Activated naive CD4-positive, alpha-beta T cell treated with anti-CD3 and anti-CD28 coated beads for 36 hours (primary cell): ENCODE data around the gene MICOS13. TPM values are rescaled to one million over a fixed set of nuclear protein-coding genes. Genes with fewer than 3 reads are reported as not detected.
A peak's percentile ranks its signal among the peaks of the same experiment; 100 is the strongest.

ENCODE experiments used
- CTCF ChIA-PET: fragments of 350-600 bp; sonication (Branson Sonifier 250); formaldehyde crosslinking; loops from one replicate; lab custom pipeline; 2021; ENCODE audit warnings: antibody characterized with exemption; lab: Charles Lee
- DNase-seq: peaks from one replicate; pipeline ENCODE4 v3.0.0-alpha.2; 2020
- H3K27ac Mint-ChIP-seq: one replicate; pipeline ENCODE4 v1.8.0; 2021; ENCODE audit warnings: mild to moderate bottlenecking, mixed read lengths
- H3K27me3 Mint-ChIP-seq: one replicate; pipeline ENCODE4 v1.8.0; 2021; ENCODE audit warnings: low read depth, mixed read lengths
- H3K36me3 Mint-ChIP-seq: one replicate; pipeline ENCODE4 v1.8.0; 2021; ENCODE audit warnings: low read depth, mixed read lengths
- H3K4me1 Mint-ChIP-seq: one replicate; pipeline ENCODE4 v1.8.0; 2021; ENCODE audit warnings: low read depth, mixed read lengths
- H3K4me3 Mint-ChIP-seq: one replicate; pipeline ENCODE4 v1.8.0; 2021; ENCODE audit warnings: mild to moderate bottlenecking, moderate library complexity, mixed read lengths
- H3K9me3 Mint-ChIP-seq: one replicate; pipeline ENCODE4 v1.8.0; 2021; ENCODE audit warnings: mixed read lengths
- intact Hi-C: fragments of 100-400 bp; cut with micrococcal nuclease; formaldehyde crosslinking; loops from one replicate; pipeline ENCODE4 v1.15.1; 2023
- total RNA-seq, 2 experiments: library from RNA; stranded (reverse); gene quantifications; one replicate each; pipeline ENCODE4 v1.2.3, GENCODE V29; 2021

The MICOS13 gene, protein sequence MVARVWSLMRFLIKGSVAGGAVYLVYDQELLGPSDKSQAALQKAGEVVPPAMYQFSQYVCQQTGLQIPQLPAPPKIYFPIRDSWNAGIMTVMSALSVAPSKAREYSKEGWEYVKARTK
- 10 to 100 TPM; 43.3 to 44.8 TPM for total RNA-seq

DNA sequence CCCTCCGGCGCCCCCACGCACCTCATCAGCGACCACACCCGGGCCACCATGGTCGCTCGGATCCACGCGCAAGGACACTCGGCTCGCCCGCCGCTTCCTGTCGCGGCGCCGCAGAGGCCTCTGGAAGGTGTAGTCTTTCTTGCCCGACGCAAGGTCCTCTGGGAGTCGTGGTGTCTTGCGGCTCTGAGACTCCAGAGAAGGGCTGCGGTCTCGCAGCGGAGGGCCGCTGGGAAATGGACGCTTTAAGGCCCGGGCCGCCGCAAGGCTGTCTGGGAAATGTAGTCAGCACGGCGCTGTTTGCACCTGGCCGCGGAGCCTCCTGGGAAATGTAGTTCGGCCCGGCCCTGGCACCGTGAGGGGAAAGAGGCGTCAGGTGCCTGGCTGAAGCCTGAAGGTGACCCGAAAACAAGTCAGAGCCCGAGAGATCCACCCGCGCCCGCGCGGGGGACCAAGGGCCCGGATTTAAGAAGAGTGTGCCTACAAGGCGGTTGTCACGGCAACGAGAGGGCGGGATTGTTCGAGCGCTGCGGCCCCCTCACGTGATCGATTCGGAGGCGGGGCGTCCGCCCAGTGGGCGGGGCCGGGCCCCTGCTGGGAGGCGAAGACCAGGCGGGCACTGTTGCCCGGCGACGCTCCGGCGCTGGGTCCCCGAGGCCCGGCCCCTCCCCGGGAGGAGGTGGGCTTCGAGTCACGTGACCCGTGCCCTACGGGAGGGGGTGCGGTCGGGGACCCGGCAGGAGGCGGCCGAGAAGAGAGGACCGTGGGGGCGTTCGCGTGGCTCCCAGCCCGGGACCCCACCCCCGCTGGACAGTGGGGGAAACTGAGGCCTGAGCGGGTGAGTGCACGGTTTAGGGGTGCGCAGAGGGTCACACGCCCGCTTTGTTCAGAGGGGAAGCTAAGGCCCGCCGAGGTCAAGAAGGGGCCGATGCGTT, at the start of gene MICOS13, which contains the start of gene HSD11B1L:
Gene MICOS13 (minus strand): TSS at position 80 of the 932 bp plus-strand sequence. CDS start 30 bp downstream, at position 50.
Gene HSD11B1L (plus strand): TSS at position 591 of the 932 bp plus-strand sequence. CDS start 3,806 bp downstream, outside the sequence.
- no peaks in the 10 kb centered on the region for H3K27me3 Mint-ChIP-seq
- CTCF ChIA-PET: no interaction called here
- H3K4me3 Mint-ChIP-seq: peak within 1 kb of the TSS; percentile 98
- H3K36me3 Mint-ChIP-seq: peaks cover 6% of the 10 kb centered on the region
- DNase-seq: peak; percentile 99
- intact Hi-C loops: loop anchor here (1.0 to 2.0 kb wide), 7 partner anchors 10 to 956 kb away; partner anchors contain the start of genes CATSPERD, LONP1, RPL36 and SAFB
- no peaks in the 10 kb centered on the region for H3K9me3 Mint-ChIP-seq
- peak within 1 kb of the TSS; percentile 91 for H3K27ac Mint-ChIP-seq
- peaks cover 20% of the 10 kb centered on the region for H3K4me1 Mint-ChIP-seq

DNA sequence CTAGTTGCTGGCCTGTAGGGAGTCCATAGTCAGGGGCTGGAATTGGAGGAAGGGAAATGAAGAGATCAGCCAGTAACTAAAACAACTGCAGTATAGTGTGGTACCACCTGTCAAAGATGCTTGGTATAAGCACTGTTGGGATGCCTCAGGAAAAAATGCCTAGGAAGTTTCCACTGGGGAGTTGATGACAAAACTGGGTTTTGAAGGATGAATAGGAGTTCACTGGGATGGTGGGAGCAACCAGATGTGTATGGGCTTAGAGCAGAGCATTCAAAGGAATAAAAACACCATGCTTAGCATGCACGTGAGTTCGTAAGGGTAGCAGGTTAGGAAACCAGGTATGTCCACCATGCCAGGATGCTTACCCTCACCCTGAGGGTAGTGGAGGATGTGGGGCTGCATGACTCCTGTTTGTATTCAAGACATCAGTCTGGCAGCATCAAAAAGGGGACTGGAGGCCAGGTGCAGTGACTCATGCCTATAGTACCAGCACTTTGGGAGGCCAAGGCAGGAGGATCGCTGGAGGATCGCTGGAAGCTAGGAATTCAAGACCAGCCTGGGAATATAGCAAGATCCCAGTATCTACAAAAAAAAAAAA, 47.2 kb upstream of the MICOS13 start:
- Mint-ChIP-seq H3K27ac (no peak overlapping the region), H3K9me3 (no peaks in the 10 kb centered on the region), H3K4me1 (no peaks in the 10 kb centered on the region), H3K4me3 (no peak overlapping the region), H3K36me3 (no peaks in the 10 kb centered on the region), H3K27me3 (peaks cover 2% of the 10 kb centered on the region)
- no peak for DNase-seq
- CTCF ChIA-PET: interaction anchor here (0.8 kb wide), 1 partner anchor 754 kb away, joined by 3 read pairs; no protein-coding TSS in a partner anchor
- intact Hi-C loops: no loop called here

DNA sequence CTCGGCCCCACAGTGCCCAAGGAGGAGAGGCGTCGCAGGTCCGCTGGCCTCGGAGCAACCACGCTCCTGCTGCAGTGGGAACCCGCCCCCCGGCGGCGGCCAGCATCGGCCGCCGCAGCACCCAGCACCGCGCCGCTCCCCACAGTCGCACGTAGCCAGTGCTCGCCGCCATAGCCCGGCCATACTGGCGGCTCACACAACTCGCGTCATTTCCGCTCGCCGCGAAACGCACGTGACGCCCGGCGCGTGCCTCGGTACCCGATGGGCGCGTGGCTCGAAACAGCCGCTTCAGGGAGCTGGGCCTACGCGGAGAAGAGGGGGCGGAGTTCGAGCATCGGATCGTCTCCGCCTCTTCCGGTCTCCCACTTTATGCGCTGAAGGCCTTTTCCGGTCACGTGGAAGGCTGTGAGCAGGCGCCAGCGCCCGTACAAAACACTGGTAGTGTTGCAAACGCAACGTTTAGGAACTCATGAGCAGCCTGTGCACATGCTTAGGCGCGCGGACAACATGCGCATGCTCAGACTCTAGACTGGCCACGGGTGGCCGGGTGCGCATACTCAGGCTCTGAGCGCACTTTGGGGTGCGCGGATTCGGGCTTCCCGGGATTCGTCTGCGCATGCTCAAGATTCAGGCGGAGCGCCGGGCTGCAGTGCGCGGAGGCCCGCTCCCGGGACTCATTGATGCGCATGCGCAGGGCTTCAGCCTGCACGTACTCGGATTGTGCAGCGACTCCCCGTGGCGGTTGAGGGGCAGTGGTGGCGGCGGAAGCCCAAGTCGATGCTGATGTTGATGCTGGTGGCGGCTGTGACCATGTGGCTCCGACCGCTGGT, 39.9 kb upstream of the MICOS13 start, which contains the start of the genes CATSPERD and LONP1:
Gene CATSPERD (plus strand): TSS at position 677 of the 830 bp plus-strand sequence. CDS start 101 bp downstream, at position 778.
Gene LONP1 (minus strand): TSS at position 186 of the 830 bp plus-strand sequence. CDS start 14 bp downstream, at position 172.
- Mint-ChIP-seq H3K4me3 (peak within 1 kb of the TSS; percentile 89), H3K4me1 (peaks cover 33% of the 10 kb centered on the region), H3K9me3 (no peaks in the 10 kb centered on the region), H3K27ac (peak within 1 kb of the TSS; percentile 98), H3K36me3 (peaks cover 27% of the 10 kb centered on the region), H3K27me3 (no peaks in the 10 kb centered on the region)
- peak; percentile 99 for DNase-seq
- CTCF ChIA-PET: interaction anchor here (0.7 to 4.8 kb wide), 5 partner anchors 9 to 37 kb away, joined by 3 to 37 read pairs (median 3); partner anchors contain the start of gene RPL36
- intact Hi-C loops: loop anchor here (1.0 kb wide), 6 partner anchors 30 to 810 kb away; partner anchors contain the start of genes MICOS13, RPL36, SAFB2 and VMAC

DNA sequence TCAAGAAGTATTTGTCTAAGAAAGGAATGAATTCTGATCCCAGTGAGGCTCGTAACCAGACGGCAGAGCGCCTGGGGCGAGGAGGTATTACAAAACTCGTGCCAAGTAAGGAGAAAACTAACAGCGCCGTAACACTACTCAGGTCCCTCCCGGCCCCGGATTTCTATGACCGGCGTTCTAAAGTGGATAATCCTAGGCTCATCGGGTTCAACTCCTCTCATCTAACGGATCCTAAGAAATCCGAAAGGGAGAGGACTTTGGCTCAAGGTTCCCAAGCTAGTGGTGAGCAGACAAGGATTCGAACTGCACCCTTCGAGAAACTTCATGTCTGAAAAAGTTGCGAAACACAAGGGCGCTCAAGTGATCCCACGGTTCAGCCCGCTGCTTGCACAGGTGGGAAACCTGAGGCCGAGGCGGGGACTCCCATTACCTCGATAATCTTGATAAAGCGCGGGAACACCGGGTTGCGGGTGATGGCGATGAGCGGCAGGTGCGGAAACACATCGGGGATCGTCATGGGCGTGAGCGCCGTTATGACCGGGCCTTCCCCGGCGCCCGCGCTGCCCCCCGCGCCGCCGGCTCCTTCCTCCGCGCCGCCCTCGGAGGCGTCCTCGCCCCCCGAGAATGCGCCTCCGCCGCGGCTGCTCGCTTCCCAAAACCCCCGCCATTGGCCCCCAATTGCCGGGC, 39.1 kb upstream of the MICOS13 start:
- Mint-ChIP-seq H3K27me3 (no peaks in the 10 kb centered on the region), H3K4me1 (peaks cover 33% of the 10 kb centered on the region), H3K36me3 (peaks cover 27% of the 10 kb centered on the region), H3K9me3 (no peaks in the 10 kb centered on the region), H3K4me3 (peak overlapping the region; percentile 89), H3K27ac (peak overlapping the region; percentile 98)
- CTCF ChIA-PET: interaction anchor here (1.4 to 4.8 kb wide), 4 partner anchors 8 to 75 kb away, joined by 6 to 37 read pairs (median 10); partner anchors contain the start of gene RPL36
- intact Hi-C loops: no loop called here
- peak; percentile 58 for DNase-seq

DNA sequence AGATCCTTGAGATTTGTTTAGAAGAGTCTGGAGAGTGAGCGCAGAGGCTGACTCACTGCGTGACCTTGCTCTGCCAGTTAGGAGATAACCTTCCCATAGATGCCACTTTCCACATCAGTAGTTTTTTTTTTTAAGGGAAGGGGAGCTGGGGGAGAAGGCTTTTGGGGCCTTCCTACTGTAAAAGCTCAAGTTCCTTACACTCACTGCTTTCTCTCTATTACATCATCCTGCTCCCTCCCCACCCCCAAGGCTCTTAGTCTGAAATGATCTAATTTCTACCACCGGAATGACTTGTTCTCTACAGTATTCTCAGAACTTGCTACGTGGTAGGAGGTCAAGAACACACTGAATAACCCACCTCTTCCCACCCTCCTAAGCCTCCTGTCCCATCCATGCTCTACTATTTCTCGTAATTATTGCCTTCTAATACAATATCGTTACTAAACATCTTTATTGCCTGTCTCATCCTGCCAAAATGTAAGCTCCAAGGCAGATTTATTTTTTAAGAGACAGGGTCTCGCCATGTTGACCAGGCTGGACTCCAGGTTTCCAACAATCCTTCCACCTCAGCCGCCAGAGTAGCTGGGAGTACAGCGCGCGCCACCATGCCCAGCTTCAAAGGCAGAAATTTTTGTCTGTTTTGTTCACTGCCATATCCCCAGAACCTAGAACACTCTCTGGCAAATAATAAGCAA, 38.4 kb upstream of the MICOS13 start:
- intact Hi-C loops: no loop called here
- peak overlapping the region; percentile 98 for H3K27ac Mint-ChIP-seq
- H3K36me3 Mint-ChIP-seq: peaks cover 33% of the 10 kb centered on the region
- no peaks in the 10 kb centered on the region for H3K9me3 Mint-ChIP-seq
- H3K27me3 Mint-ChIP-seq: no peaks in the 10 kb centered on the region
- H3K4me1 Mint-ChIP-seq: peaks cover 33% of the 10 kb centered on the region
- DNase-seq: peak; percentile 87
- H3K4me3 Mint-ChIP-seq: peak overlapping the region; percentile 89
- CTCF ChIA-PET: interaction anchor here (0.6 to 4.8 kb wide), 4 partner anchors 29 to 408 kb away, joined by 3 to 37 read pairs (median 10); partner anchors contain the start of gene RPL36

DNA sequence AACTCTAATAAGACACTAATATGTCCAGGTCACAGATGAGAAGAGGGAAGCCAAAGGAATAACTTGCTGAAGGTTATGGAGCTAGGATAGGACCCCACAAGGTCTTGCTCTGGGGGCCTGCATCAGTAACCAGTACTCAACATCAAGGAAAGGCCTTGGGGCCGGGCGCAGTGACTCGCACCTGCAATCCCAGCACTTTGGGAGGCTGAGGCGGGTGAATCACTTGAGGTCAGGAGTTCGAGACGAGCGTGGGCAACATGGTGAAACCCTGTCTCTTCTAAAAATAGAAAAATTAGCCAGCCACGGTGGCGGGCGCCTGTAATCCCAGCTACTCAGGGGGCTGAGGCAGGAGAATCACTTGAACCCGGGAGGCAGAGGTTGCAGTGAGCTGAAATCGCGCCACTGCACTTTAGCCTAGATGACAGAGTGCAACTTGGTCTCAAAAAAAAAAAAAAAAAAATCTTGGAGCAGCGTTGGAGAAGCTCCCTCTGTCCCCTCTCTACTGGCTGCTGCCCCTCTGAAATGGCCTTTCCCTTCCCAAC, 37.8 kb upstream of the MICOS13 start:
- CTCF ChIA-PET: interaction anchor here (1.4 to 4.8 kb wide), 3 partner anchors 28 to 76 kb away, joined by 9 to 37 read pairs (median 10); partner anchors contain the start of gene RPL36
- Mint-ChIP-seq H3K9me3 (no peaks in the 10 kb centered on the region), H3K36me3 (peaks cover 37% of the 10 kb centered on the region), H3K27me3 (no peaks in the 10 kb centered on the region), H3K4me3 (peak overlapping the region; percentile 89), H3K27ac (peak overlapping the region; percentile 98), H3K4me1 (peaks cover 33% of the 10 kb centered on the region)
- peak; percentile 72 for DNase-seq
- intact Hi-C loops: no loop called here

DNA sequence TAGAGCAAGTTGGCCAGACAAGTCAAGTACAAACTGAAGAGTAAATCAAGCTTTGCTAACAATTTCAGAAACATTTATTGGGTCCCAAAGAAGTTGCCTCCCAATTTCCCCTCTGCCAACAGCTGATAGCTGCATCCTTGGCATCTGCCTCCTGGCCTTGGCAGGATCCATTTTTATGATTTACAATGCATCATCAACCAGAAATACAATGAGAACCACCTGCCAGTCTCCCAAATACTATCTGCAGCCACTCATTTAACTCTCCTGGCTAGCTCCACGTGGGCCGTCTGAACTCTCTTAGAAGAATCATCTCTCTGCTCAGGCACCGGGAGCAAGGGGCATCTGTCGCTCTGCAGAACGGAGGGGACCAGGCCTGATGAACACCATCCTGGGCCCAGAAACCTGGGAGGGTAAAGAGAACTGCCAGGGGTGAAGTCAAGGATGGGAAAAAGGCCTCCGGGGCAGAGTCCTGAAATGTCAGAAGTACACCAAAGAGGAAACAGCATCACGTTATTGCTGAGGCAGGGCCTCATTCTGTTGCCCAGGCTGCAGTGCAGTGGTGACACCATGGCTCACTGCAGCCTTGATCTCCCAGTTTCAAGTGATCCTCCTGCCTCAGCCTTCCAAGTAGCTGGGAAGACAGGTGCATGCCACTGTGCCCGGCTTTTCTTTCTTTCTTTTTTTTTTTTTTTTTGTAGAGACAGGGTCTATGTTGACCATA, 37.1 kb upstream of the MICOS13 start:
- DNase-seq: no peak
- peak overlapping the region; percentile 89 for H3K4me3 Mint-ChIP-seq
- CTCF ChIA-PET: interaction anchor here (0.7 to 4.8 kb wide), 3 partner anchors 9 to 86 kb away, joined by 3 to 37 read pairs (median 3); partner anchors contain the start of gene RPL36
- peaks cover 40% of the 10 kb centered on the region for H3K36me3 Mint-ChIP-seq
- intact Hi-C loops: no loop called here
- peaks cover 33% of the 10 kb centered on the region for H3K4me1 Mint-ChIP-seq
- H3K27ac Mint-ChIP-seq: peak overlapping the region; percentile 98
- H3K27me3 Mint-ChIP-seq: no peaks in the 10 kb centered on the region
- H3K9me3 Mint-ChIP-seq: no peaks in the 10 kb centered on the region

DNA sequence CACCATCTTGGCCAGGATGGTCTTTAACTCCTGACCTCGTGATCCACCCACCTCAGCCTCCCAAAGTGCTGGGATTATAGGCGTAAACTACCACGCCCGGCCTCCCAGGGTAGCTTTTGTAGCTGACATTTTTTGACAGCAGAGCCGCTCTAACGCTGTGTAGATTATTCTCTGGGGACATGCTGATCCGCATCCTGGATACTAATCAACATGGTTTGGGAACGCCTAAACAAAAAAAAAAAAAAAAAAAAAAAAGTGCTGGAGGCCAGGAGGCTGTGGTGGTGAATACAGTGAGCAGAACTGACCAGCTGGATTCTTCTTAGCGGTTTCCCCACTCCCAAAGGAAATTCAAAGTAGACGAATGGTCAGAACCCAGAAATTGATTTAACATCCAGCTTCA, 34.5 kb upstream of the MICOS13 start:
- no peaks in the 10 kb centered on the region for H3K9me3 Mint-ChIP-seq
- no peak overlapping the region for H3K27ac Mint-ChIP-seq
- H3K36me3 Mint-ChIP-seq: peaks cover 50% of the 10 kb centered on the region
- DNase-seq: no peak
- H3K4me3 Mint-ChIP-seq: no peak overlapping the region
- intact Hi-C loops: no loop called here
- H3K27me3 Mint-ChIP-seq: no peaks in the 10 kb centered on the region
- peaks cover 28% of the 10 kb centered on the region for H3K4me1 Mint-ChIP-seq
- CTCF ChIA-PET: interaction anchor here (1.0 to 2.5 kb wide), 2 partner anchors 25 to 28 kb away, joined by 3 to 7 read pairs; partner anchors contain the start of gene RPL36

DNA sequence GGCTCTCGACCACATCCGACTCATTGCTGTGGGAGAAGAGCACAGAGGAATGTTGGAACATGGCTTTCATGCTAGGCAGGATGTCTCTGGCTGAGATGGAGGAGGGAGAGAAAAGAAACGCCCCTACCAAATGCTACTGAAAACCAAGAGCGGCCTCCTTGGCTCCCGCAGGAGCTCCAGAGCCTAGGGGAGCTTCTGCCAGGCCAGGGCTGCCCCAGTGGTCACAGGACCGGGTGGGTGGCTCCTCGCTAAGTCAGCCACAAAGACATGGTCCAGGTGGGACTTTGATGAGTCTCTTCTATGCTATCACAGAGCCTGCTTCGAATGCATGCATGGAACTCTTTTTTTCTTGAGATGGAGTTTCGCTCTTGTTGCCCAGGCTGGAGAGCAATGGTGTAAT, 32.9 kb upstream of the MICOS13 start:
- Mint-ChIP-seq H3K36me3 (peaks cover 40% of the 10 kb centered on the region), H3K4me1 (peaks cover 23% of the 10 kb centered on the region), H3K27me3 (no peaks in the 10 kb centered on the region), H3K4me3 (no peak overlapping the region), H3K9me3 (no peaks in the 10 kb centered on the region), H3K27ac (no peak overlapping the region)
- CTCF ChIA-PET: interaction anchor here (1.4 kb wide), 1 partner anchor 26 kb away, joined by 4 read pairs; no protein-coding TSS in a partner anchor
- no peak for DNase-seq
- intact Hi-C loops: no loop called here
